HEK293T (cell line): ENCODE data around the gene FBXL19.

Experiments
- CTCF ChIA-PET: fragments of 350-600 bp; formaldehyde crosslinking; extraction: SDS; loops from one replicate; lab custom pipeline; 2021; ENCODE audit warnings: antibody characterized with exemption, inconsistent platforms; lab: Yijun Ruan, JAX
- POLR2A ChIA-PET: fragments of 350-600 bp; formaldehyde crosslinking; extraction: SDS; loops from one replicate; lab custom pipeline; 2020; ENCODE audit warnings: antibody characterized with exemption, inconsistent platforms; lab: Yijun Ruan, JAX
- DNase-seq: peaks from one replicate; pipeline ENCODE4 v3.0.0; 2012; ENCODE audit warnings: mixed read lengths; ENCODE audit errors: extremely low spot score
- ARNT ChIP-seq: fragments of 450-650 bp; IDR thresholded peaks from 2 replicates; pipeline ENCODE4 v1.6.1; 2017; ENCODE audit warnings: mild to moderate bottlenecking
- BHLHE40 ChIP-seq: fragments of 450-650 bp; IDR thresholded peaks from 2 replicates; pipeline ENCODE4 v1.6.1; 2016; ENCODE audit warnings: mild to moderate bottlenecking, moderate library complexity, borderline replicate concordance
- CTBP1 ChIP-seq: fragments of 450-650 bp; IDR thresholded peaks from 2 replicates; pipeline ENCODE4 v1.6.1; 2016; ENCODE audit warnings: borderline replicate concordance
- ELF4 ChIP-seq: fragments of 450-650 bp; IDR thresholded peaks from 2 replicates; pipeline ENCODE4 v1.6.1; 2017; ENCODE audit warnings: antibody characterized with exemption
- FOXA1 ChIP-seq: fragments of 450-650 bp; IDR thresholded peaks from 2 replicates; pipeline ENCODE4 v1.6.1; 2016; ENCODE audit warnings: mild to moderate bottlenecking
- FOXK2 ChIP-seq: fragments of 450-650 bp; IDR thresholded peaks from 2 replicates; pipeline ENCODE4 v1.6.1; 2016; ENCODE audit warnings: mild to moderate bottlenecking
- FOXM1 ChIP-seq: fragments of 450-650 bp; IDR thresholded peaks from 2 replicates; pipeline ENCODE4 v1.6.1; 2017; ENCODE audit warnings: mild to moderate bottlenecking, borderline replicate concordance
- HDGF ChIP-seq: fragments of 450-650 bp; IDR thresholded peaks from 2 replicates; pipeline ENCODE4 v1.6.1; 2017; ENCODE audit warnings: antibody characterized with exemption, borderline replicate concordance
- L3MBTL2 ChIP-seq: fragments of 450-650 bp; conservative IDR thresholded peaks from 2 replicates; pipeline ENCODE4 v1.6.1; 2016; ENCODE audit warnings: mild to moderate bottlenecking
- LEF1 ChIP-seq: fragments of 450-650 bp; IDR thresholded peaks from 2 replicates; pipeline ENCODE4 v1.6.1; 2017; ENCODE audit warnings: mild to moderate bottlenecking, borderline replicate concordance
- NFRKB ChIP-seq: fragments of 450-650 bp; IDR thresholded peaks from 2 replicates; pipeline ENCODE4 v1.6.1; 2016; ENCODE audit warnings: mild to moderate bottlenecking, moderate library complexity
- SP1 ChIP-seq: fragments of 450-650 bp; IDR thresholded peaks from 2 replicates; pipeline ENCODE4 v1.6.1; 2017
- SUZ12 ChIP-seq: fragments of 450-650 bp; IDR thresholded peaks from 2 replicates; pipeline ENCODE4 v1.6.1; 2016; ENCODE audit warnings: mild to moderate bottlenecking
- TARDBP ChIP-seq: fragments of 450-650 bp; IDR thresholded peaks from 2 replicates; pipeline ENCODE4 v1.6.1; 2016
- ZNF384 ChIP-seq: fragments of 450-650 bp; IDR thresholded peaks from 2 replicates; pipeline ENCODE4 v1.6.1; 2016
- TF ChIP-seq, protein P1 (sequence below): fragments of 450-650 bp; IDR thresholded peaks from 2 replicates; pipeline ENCODE4 v1.6.1; 2016

FBXL19 gene

GRCh38 chr16:30992931-30993816 lies 69.8 kb downstream of the FBXL19 start:
- TF ChIP-seq L3MBTL2 (no peak), CTBP1 (no peak), ELF4 (no peak), BHLHE40 (no peak), ARNT (no peak), FOXA1 (no peak), FOXM1 (no peak), HDGF (no peak), SP1 (no peak), LEF1 (no peak), ZNF384 (no peak), TARDBP (no peak), SUZ12 (no peak), FOXK2 (no peak), NFRKB (no peak)
- TF ChIP-seq, protein P1, sequence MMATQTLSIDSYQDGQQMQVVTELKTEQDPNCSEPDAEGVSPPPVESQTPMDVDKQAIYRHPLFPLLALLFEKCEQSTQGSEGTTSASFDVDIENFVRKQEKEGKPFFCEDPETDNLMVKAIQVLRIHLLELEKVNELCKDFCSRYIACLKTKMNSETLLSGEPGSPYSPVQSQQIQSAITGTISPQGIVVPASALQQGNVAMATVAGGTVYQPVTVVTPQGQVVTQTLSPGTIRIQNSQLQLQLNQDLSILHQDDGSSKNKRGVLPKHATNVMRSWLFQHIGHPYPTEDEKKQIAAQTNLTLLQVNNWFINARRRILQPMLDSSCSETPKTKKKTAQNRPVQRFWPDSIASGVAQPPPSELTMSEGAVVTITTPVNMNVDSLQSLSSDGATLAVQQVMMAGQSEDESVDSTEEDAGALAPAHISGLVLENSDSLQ, result no peak
- ChIA-PET CTCF (interaction anchor here (1.1 kb wide), 1 partner anchor 8 kb away, joined by 11 read pairs; the partner anchor contains the start of gene HSD3B7), POLR2A (no interaction called here)
- DNase-seq, result no peak

DNA sequence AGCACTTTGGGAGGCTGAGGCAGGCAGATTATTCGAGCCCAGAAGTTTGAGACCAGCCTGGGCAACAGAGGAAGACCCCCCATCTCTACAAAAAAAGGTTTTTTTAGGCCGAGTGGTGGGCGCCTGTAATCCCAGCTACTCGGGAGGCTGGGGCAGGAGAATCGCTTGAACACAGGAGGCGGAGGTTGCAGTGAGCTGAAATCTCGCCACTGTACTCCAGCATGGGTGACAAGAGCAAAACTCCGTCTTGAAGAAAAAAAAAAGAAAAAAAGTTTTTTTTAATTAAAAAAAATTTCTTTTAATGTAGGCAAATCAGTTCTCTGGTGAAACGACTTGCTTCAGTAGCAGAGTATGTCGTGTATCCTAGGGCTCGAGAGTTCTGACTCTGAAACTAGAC lies 72.6 kb downstream of the FBXL19 start:
- POLR2A ChIA-PET, result interaction anchor here (1.0 kb wide), 1 partner anchor 11 kb away, joined by 4 read pairs; the partner anchor contains the start of gene HSD3B7
- CTCF ChIA-PET, result interaction anchor here (1.7 kb wide), 1 partner anchor 11 kb away, joined by 6 read pairs; the partner anchor contains the start of gene HSD3B7
- TF ChIP-seq TARDBP (no peak), LEF1 (no peak), CTBP1 (no peak), HDGF (no peak), ARNT (no peak), FOXA1 (no peak), L3MBTL2 (no peak), ZNF384 (no peak), NFRKB (no peak), ELF4 (no peak), FOXM1 (no peak), SUZ12 (no peak), FOXK2 (no peak), SP1 (no peak)
- TF ChIP-seq, protein P1, result no peak
- DNase-seq, result no peak

DNA sequence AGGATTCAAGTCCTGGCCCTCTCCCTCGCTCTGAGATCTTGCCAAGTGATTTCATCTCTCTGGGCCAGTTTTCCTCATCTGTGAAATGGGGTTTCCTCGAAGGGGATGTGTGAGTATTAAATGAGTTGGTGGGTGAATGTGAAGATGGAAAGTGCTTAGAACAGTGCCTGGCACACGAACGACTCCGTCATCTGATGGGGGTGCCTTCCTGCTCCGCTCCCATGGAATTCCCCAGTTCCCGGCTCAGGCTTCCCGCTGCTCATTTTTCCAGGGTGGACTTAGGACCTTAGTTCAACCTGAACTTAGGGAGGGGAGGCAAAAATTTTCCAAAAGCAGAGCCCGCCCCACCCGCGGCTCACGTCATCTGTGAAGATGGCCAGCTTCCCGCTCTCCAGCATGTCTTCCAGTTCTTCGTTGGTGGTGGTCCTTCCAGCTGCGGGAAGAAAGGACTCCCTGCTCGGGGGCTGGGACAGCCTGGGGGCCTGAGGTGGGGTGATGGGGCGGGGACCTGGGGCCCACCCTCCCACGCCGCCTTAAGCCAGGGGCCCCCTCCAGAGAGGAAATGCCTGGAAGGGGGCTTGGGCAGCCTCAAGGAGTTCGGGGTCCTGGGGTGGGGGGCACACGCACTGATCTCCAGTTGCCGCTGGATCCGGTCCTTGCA lies 73.1 kb downstream of the FBXL19 start:
- ChIA-PET POLR2A (interaction anchor here (0.7 to 1.0 kb wide), 2 partner anchors 16 to 77 kb away, joined by 4 to 6 read pairs; partner anchors contain the start of genes ZNF646 and ZNF668), CTCF (interaction anchor here (0.9 to 1.7 kb wide), 2 partner anchors 12 to 55 kb away, joined by 3 to 6 read pairs; partner anchors contain the start of gene HSD3B7)
- TF ChIP-seq SUZ12, result no peak
- DNase-seq, result no peak

- POLR2A ChIA-PET, result interaction anchor here (0.7 to 1.0 kb wide), 2 partner anchors 15 to 77 kb away, joined by 4 to 6 read pairs; partner anchors contain the start of genes ZNF646 and ZNF668
- CTCF ChIA-PET, result interaction anchor here (0.5 to 1.7 kb wide), 4 partner anchors 12 to 1181 kb away, joined by 3 to 6 read pairs (median 3); partner anchors contain the start of gene HSD3B7
- peak; percentile 99 for DNase-seq
- TF ChIP-seq SUZ12, result no peak
- no peak for TF ChIP-seq HDGF
- TF ChIP-seq FOXK2, result no peak
- peak; percentile 82 for TF ChIP-seq L3MBTL2
Observed at GRCh38 chr16:30996985-30997724, 73.8 kb downstream of the FBXL19 start.

DNA sequence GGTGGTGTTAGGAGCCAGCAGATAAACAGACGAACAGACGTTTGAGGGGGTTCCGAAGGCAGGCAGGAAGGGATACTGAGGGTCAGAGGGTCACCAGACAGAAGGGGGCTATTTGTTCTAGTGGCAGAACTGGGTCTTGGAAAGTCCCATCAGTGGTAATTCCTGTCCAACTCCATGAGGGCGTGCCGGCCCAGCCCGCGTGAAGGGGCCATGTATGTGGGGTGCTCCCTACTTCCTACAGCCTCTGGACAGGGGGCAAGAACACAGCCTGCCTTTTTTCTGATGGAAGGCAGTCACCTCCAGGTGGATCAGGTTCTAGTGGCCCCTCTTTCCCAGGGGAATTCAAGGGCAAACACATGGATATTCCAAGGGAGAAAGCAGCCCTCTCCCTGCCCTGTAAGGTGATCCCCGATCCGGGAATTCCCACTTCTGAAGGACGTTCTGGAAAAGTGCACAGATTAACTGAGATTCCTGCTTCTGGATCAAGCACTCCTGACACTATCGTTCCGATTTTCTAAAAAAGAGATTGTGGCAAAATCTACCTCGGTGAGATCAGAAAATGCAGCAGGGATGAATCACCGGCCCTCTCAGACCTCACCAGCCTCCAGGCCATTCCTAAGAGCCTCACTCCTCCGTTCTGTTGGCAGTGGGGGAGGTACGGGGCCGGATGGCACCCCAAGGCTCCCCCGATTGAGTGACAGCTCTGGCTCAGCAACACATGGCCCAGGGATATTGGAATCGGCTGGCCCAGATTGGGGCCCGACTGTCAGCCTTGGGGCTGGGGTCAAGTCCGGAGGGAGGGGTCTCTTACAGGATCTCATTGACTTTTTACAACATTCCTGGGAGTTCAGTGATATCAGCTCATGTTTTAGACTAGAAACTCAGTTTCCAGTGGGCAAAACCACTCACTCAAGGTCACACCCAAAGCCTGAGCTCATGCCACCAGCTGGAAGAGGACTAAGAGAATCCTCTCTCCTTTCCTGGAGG lies 74.6 kb downstream of the FBXL19 start:
- POLR2A ChIA-PET, result interaction anchor here (0.8 to 1.6 kb wide), 11 partner anchors 10 to 1025 kb away, joined by 3 to 7 read pairs (median 4); partner anchors contain the start of genes FUS, HSD3B7, STX4 and ZNF646
- DNase-seq, result no peak
- TF ChIP-seq L3MBTL2, result 0 out of 2 replicates have a peak, but pooled peaks have one; percentile 5
- no peak for TF ChIP-seq FOXK2
- CTCF ChIA-PET, result interaction anchor here (0.5 to 2.3 kb wide), 6 partner anchors 13 to 1182 kb away, joined by 3 to 20 read pairs (median 4); partner anchors contain the start of gene HSD3B7
